OCI-LY1 (cell line): ENCODE data around the gene ANLN.

Experiments
- H2AFZ ChIP-seq: fragments of 200-600 bp; sonication (generic), shearing (Covaris generic); 2 replicates; pipeline ENCODE4 v1.6.0; 2014; ENCODE audit warnings: antibody characterized with exemption, mild to moderate bottlenecking, low read length
- H3F3A ChIP-seq: fragments of 200-600 bp; sonication (generic), shearing (Covaris generic); 2 replicates; pipeline ENCODE4 v1.6.0; 2014; ENCODE audit warnings: mild to moderate bottlenecking, antibody characterized with exemption, low read length, moderate library complexity; ENCODE audit not compliant: insufficient read depth
- H3K27ac ChIP-seq: fragments of 200-600 bp; sonication (generic); 2 replicates; pipeline ENCODE4 v1.5.1; 2014; ENCODE audit warnings: low read length, mixed run types, mild to moderate bottlenecking, low read depth; ENCODE audit not compliant: poor library complexity, severe bottlenecking
- H3K27me3 ChIP-seq: fragments of 200-600 bp; sonication (generic); 2 replicates; pipeline ENCODE4 v1.6.0; 2014; ENCODE audit warnings: antibody characterized with exemption, mild to moderate bottlenecking, low read length, moderate library complexity; ENCODE audit not compliant: insufficient read depth
- H3K36me3 ChIP-seq: fragments of 200-600 bp; sonication (generic); 2 replicates; pipeline ENCODE4 v1.6.1; 2014; ENCODE audit warnings: mild to moderate bottlenecking, antibody characterized with exemption, low read length, moderate library complexity, mixed read lengths; ENCODE audit not compliant: insufficient read depth
- H3K4me1 ChIP-seq: fragments of 200-600 bp; sonication (generic); 2 replicates; pipeline ENCODE4 v1.5.1; 2014; ENCODE audit warnings: mild to moderate bottlenecking, low read length, moderate library complexity; ENCODE audit not compliant: insufficient read depth, severe bottlenecking
- H3K4me2 ChIP-seq: fragments of 200-600 bp; sonication (generic), shearing (Covaris generic); 2 replicates; pipeline ENCODE4 v1.6.1; 2014; ENCODE audit warnings: low read length
- H3K4me3 ChIP-seq: fragments of 200-600 bp; sonication (generic); 2 replicates; pipeline ENCODE4 v1.5.1; 2014; ENCODE audit warnings: low read length, low read depth, mild to moderate bottlenecking, mixed read lengths; ENCODE audit not compliant: poor library complexity, severe bottlenecking
- H3K79me2 ChIP-seq: fragments of 200-600 bp; shearing (Covaris generic); 2 replicates; pipeline ENCODE4 v1.6.1; 2016; ENCODE audit warnings: mixed run types, low read length, mixed read lengths; ENCODE audit not compliant: insufficient read depth
- H3K9ac ChIP-seq: fragments of 200-600 bp; sonication (generic), shearing (Covaris generic); 2 replicates; pipeline ENCODE4 v1.6.1; 2014; ENCODE audit warnings: mild to moderate bottlenecking, low read length, mixed read lengths
- H3K9me2 ChIP-seq: fragments of 200-600 bp; sonication (generic), shearing (Covaris generic); 2 replicates; pipeline ENCODE4 v1.6.1; 2014; ENCODE audit warnings: low read depth, mild to moderate bottlenecking, low read length, mixed read lengths
- H3K9me3 ChIP-seq: fragments of 200-600 bp; shearing (Covaris generic); 2 replicates; pipeline ENCODE4 v1.6.1; 2014; ENCODE audit warnings: low read length, mixed read lengths
- H4K20me1 ChIP-seq: fragments of 200-600 bp; sonication (generic), shearing (Covaris generic); 2 replicates; pipeline ENCODE4 v1.6.0; 2016; ENCODE audit warnings: mild to moderate bottlenecking, low read length; ENCODE audit not compliant: insufficient read depth
- EZH2 ChIP-seq: fragments of 200-600 bp; sonication (generic), shearing (Covaris generic); IDR thresholded peaks from 2 replicates; pipeline ENCODE4 v1.8.0; 2017; ENCODE audit warnings: borderline replicate concordance, mixed run types, mild to moderate bottlenecking, antibody characterized with exemption, low read length, moderate library complexity, mixed read lengths
- TF ChIP-seq, protein P1 (sequence below): fragments of 200-600 bp; sonication (generic), shearing (Covaris generic); IDR thresholded peaks from 2 replicates; pipeline ENCODE4 v1.5.1; 2017; ENCODE audit warnings: mild to moderate bottlenecking, antibody characterized with exemption, low read length, moderate library complexity, mixed read lengths

ANLN gene

DNA sequence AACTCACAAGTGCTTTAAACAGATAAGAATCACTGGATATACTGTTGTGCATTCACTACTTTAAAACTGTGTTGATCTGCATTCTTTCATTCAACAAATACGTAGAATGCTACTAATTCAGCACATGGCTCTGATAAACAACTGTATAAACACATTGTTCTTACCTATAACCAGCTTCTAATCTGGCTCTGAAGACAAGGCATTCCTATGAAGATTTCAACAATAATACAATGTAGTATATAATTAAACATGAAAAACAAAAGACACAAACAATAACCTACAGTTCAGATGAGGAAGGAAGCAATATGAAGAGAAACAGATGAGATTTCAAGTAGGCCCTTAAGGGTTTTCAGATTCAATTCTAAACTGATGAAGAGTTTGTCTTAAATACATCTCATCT, 31.1 kb upstream of the ANLN start:
- H3K36me3 ChIP-seq, result no peaks in the 10 kb centered on the region
- no peak overlapping the region for H3K4me3 ChIP-seq
- no peak overlapping the region for H2AFZ ChIP-seq
- H3K9me3 ChIP-seq, result no peaks in the 10 kb centered on the region
- no peak overlapping the region for H3K9ac ChIP-seq
- H3K27ac ChIP-seq, result no peak overlapping the region
- no peak for TF ChIP-seq EZH2
- TF ChIP-seq, protein P1, sequence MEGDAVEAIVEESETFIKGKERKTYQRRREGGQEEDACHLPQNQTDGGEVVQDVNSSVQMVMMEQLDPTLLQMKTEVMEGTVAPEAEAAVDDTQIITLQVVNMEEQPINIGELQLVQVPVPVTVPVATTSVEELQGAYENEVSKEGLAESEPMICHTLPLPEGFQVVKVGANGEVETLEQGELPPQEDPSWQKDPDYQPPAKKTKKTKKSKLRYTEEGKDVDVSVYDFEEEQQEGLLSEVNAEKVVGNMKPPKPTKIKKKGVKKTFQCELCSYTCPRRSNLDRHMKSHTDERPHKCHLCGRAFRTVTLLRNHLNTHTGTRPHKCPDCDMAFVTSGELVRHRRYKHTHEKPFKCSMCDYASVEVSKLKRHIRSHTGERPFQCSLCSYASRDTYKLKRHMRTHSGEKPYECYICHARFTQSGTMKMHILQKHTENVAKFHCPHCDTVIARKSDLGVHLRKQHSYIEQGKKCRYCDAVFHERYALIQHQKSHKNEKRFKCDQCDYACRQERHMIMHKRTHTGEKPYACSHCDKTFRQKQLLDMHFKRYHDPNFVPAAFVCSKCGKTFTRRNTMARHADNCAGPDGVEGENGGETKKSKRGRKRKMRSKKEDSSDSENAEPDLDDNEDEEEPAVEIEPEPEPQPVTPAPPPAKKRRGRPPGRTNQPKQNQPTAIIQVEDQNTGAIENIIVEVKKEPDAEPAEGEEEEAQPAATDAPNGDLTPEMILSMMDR, result no peak
- H4K20me1 ChIP-seq, result no peaks in the 10 kb centered on the region
- no peak overlapping the region for H3K4me2 ChIP-seq
- H3K79me2 ChIP-seq, result no peaks in the 10 kb centered on the region
- H3K4me1 ChIP-seq, result no peaks in the 10 kb centered on the region
- H3K9me2 ChIP-seq, result no peaks in the 10 kb centered on the region
- no peaks in the 10 kb centered on the region for H3F3A ChIP-seq
- no peaks in the 10 kb centered on the region for H3K27me3 ChIP-seq

DNA sequence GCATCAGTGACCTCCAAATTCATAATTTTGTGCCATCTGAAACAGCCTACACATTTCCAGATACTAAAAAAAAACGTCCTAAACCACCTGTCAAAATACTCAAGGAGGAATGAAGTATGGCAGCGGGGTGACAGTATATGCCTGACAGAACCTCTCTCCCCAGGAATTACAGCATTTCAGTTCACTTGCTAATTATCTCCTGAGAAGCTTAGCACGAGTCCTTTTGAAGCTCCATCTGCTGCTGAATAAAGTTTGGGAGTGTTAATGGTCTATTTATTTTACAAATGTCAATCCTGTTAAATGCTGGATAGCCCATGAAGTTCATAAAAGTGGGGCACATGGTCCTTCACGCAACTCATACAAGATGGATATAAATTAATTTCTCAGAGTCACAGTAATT, 29.4 kb upstream of the ANLN start:
- no peaks in the 10 kb centered on the region for H3K27me3 ChIP-seq

GRCh38 chr7:36361227-36361626, 28.4 kb upstream of the ANLN start:
- Histone ChIP-seq H2AFZ (no peak overlapping the region), H3K9me3 (no peaks in the 10 kb centered on the region), H3K27ac (no peak overlapping the region), H3K27me3 (no peaks in the 10 kb centered on the region), H3K4me1 (peaks cover under 1% of the 10 kb centered on the region), H3K9ac (no peak overlapping the region), H4K20me1 (no peaks in the 10 kb centered on the region), H3K4me2 (no peak overlapping the region), H3K9me2 (no peaks in the 10 kb centered on the region), H3K79me2 (no peaks in the 10 kb centered on the region), H3K4me3 (no peak overlapping the region), H3K36me3 (no peaks in the 10 kb centered on the region), H3F3A (no peaks in the 10 kb centered on the region)
- TF ChIP-seq EZH2, result no peak
- TF ChIP-seq, protein P1, result no peak

More for the DNA sequence above, 29.4 kb upstream of the ANLN start:
- Histone ChIP-seq H3K4me3 (no peak overlapping the region), H4K20me1 (no peaks in the 10 kb centered on the region), H3K4me1 (no peaks in the 10 kb centered on the region), H3F3A (no peaks in the 10 kb centered on the region), H3K9ac (no peak overlapping the region), H3K27ac (no peak overlapping the region), H3K9me3 (no peaks in the 10 kb centered on the region), H3K4me2 (no peak overlapping the region), H2AFZ (no peak overlapping the region), H3K9me2 (no peaks in the 10 kb centered on the region), H3K36me3 (no peaks in the 10 kb centered on the region), H3K79me2 (no peaks in the 10 kb centered on the region)
- TF ChIP-seq, protein P1, result no peak
